WTC11 (cell line): Measurements from ENCODE around the gene YARS1.

Source experiments
- ATF2 ChIP-seq: sonication (generic); formaldehyde crosslinking; IDR thresholded peaks from 2 replicates; pipeline ENCODE4 v1.8.1; 2022; ENCODE audit warnings: low read depth, missing genetic modification reagents, borderline replicate concordance
- CTCF ChIP-seq: fragments of 200-600 bp; IDR thresholded peaks from 2 replicates; pipeline ENCODE4 v1.8.0; 2022; ENCODE audit warnings: antibody characterized with exemption
- ETV6 ChIP-seq: sonication (generic); formaldehyde crosslinking; IDR thresholded peaks from 2 replicates; pipeline ENCODE4 v1.8.1; 2022; ENCODE audit warnings: mild to moderate bottlenecking, missing genetic modification reagents
- FOXJ3 ChIP-seq: sonication (generic); formaldehyde crosslinking; IDR thresholded peaks from 2 replicates; pipeline ENCODE4 v1.9.0; 2021; ENCODE audit warnings: missing genetic modification reagents, mild to moderate bottlenecking, borderline replicate concordance
- FOXP1 ChIP-seq: sonication (generic); formaldehyde crosslinking; IDR thresholded peaks from 2 replicates; pipeline ENCODE4 v1.8.0; 2022; ENCODE audit warnings: missing genetic modification reagents, mild to moderate bottlenecking, moderate library complexity, borderline replicate concordance
- NR3C1 ChIP-seq: sonication (generic); formaldehyde crosslinking; conservative IDR thresholded peaks from 2 replicates; pipeline ENCODE4 v1.8.1; 2023; ENCODE audit warnings: low read depth, mild to moderate bottlenecking, missing genetic modification reagents
- USF2 ChIP-seq: sonication (generic); formaldehyde crosslinking; IDR thresholded peaks from 2 replicates; pipeline ENCODE4 v1.8.1; 2023; ENCODE audit warnings: mild to moderate bottlenecking, missing genetic modification reagents, moderate library complexity
- ZMAT4 ChIP-seq: fragments of 250-450 bp; sonication (Bioruptor Pico); IDR thresholded peaks from 2 replicates; pipeline ENCODE4 v1.9.0; 2021; ENCODE audit warnings: mild to moderate bottlenecking
- ZNF263 ChIP-seq: sonication (generic); formaldehyde crosslinking; IDR thresholded peaks from 2 replicates; pipeline ENCODE4 v1.8.1; 2022; ENCODE audit warnings: low read depth, mild to moderate bottlenecking, moderate library complexity, missing genetic modification reagents
- ZNF416 ChIP-seq: fragments of 250-450 bp; sonication (Bioruptor Pico); IDR thresholded peaks from 2 replicates; pipeline ENCODE4 v1.9.0; 2021; ENCODE audit warnings: mild to moderate bottlenecking, inconsistent platforms
- TF ChIP-seq, protein P1 (sequence below): sonication (generic); formaldehyde crosslinking; IDR thresholded peaks from 2 replicates; pipeline ENCODE4 v1.8.0; 2022; ENCODE audit warnings: mild to moderate bottlenecking, missing genetic modification reagents
- TF ChIP-seq, protein P2 (sequence below): fragments of 250-450 bp; sonication (Bioruptor Pico); IDR thresholded peaks from 2 replicates; pipeline ENCODE4 v1.8.0; 2021; ENCODE audit warnings: mild to moderate bottlenecking

DNA sequence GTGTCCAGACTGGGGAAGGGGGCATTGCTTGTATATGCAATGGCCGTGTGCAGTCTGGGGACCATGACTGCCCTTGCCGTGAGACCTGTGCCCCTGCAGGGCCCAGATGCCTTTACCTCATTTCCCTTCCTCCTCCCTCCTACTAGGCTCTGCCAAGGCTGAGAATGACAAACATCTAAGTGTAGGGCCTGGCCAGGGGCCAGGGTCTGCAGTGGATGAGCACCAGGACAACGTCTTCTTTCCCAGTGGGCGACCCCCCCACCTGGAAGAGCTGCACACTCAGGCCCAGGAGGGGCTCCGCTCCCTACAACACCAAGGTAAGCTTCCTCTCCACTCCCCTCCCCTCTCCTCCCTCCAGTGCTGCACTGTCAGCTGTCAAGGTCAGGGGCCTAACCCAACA lies 49.5 kb downstream of the YARS1 start:
- TF ChIP-seq CTCF = no peak
- no peak for TF ChIP-seq FOXP1
- no peak for TF ChIP-seq ETV6 (CRISPR knock-in tag)
- no peak for TF ChIP-seq ZNF263 (CRISPR knock-in tag)
- no peak for TF ChIP-seq FOXJ3 (CRISPR knock-in tag)
- no peak for TF ChIP-seq ZNF416 (CRISPR knock-in tag)
- TF ChIP-seq, protein P1, sequence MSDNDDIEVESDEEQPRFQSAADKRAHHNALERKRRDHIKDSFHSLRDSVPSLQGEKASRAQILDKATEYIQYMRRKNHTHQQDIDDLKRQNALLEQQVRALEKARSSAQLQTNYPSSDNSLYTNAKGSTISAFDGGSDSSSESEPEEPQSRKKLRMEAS (CRISPR knock-in tag) = no peak
- TF ChIP-seq, protein P2, sequence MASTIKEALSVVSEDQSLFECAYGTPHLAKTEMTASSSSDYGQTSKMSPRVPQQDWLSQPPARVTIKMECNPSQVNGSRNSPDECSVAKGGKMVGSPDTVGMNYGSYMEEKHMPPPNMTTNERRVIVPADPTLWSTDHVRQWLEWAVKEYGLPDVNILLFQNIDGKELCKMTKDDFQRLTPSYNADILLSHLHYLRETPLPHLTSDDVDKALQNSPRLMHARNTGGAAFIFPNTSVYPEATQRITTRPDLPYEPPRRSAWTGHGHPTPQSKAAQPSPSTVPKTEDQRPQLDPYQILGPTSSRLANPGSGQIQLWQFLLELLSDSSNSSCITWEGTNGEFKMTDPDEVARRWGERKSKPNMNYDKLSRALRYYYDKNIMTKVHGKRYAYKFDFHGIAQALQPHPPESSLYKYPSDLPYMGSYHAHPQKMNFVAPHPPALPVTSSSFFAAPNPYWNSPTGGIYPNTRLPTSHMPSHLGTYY (CRISPR knock-in tag) = no peak
- no peak for TF ChIP-seq ATF2 (CRISPR knock-in tag)
- TF ChIP-seq ZMAT4 (CRISPR knock-in tag) = no peak
- TF ChIP-seq NR3C1 = no peak
- TF ChIP-seq USF2 = no peak
